Parathyroid adenoma (tissue), 2 donors: ENCODE results near the gene TMEM50A.
"Not testable (repeated sequence)": the region's sequence is repeated elsewhere in the genome, so short reads cannot be mapped to it uniquely, and the experiment has no call there.

Experiments used
- H2AFZ ChIP-seq: fragments of 300-600 bp; sonication (generic); one replicate; pipeline ENCODE4 v1.7.0; 2017; ENCODE audit warnings: antibody characterized with exemption, mild to moderate bottlenecking
- H3K27ac ChIP-seq: fragments of 300-600 bp; sonication (generic); one replicate; pipeline ENCODE4 v1.7.0; 2017
- H3K27me3 ChIP-seq: fragments of 300-600 bp; sonication (generic); one replicate; pipeline ENCODE4 v1.7.0; 2017; ENCODE audit warnings: low read length; ENCODE audit not compliant: control insufficient read depth, insufficient read depth
- H3K36me3 ChIP-seq: fragments of 300-600 bp; sonication (generic); one replicate; pipeline ENCODE4 v1.7.0; 2017; ENCODE audit warnings: low read length; ENCODE audit not compliant: control insufficient read depth, insufficient read depth
- H3K4me1 ChIP-seq: fragments of 300-600 bp; sonication (generic); one replicate; pipeline ENCODE4 v1.7.0; 2017; ENCODE audit warnings: control low read depth
- H3K4me2 ChIP-seq: fragments of 300-600 bp; sonication (generic); one replicate; pipeline ENCODE4 v1.7.0; 2017; ENCODE audit warnings: low read length
- H3K4me3 ChIP-seq: fragments of 300-600 bp; sonication (generic); one replicate; pipeline ENCODE4 v1.7.0; 2017; ENCODE audit warnings: low read depth, low read length
- H3K79me2 ChIP-seq: fragments of 300-600 bp; sonication (generic); one replicate; pipeline ENCODE4 v1.7.0; 2017; ENCODE audit warnings: control low read depth
- H3K9ac ChIP-seq: fragments of 300-600 bp; sonication (generic); one replicate; pipeline ENCODE4 v1.7.0; 2017; ENCODE audit warnings: mild to moderate bottlenecking
- H3K9me3 ChIP-seq: fragments of 300-600 bp; sonication (generic); one replicate; pipeline ENCODE4 v1.7.0; 2017; ENCODE audit warnings: low read length; ENCODE audit not compliant: control insufficient read depth
- CTCF ChIP-seq: fragments of 300-600 bp; sonication (generic); IDR thresholded peaks from one replicate; pipeline ENCODE4 v1.7.0; 2017; ENCODE audit warnings: antibody characterized with exemption, mild to moderate bottlenecking
- donor health status: primary hyperparathyroidism.

Gene TMEM50A

GRCh38 chr1:25360596-25361581 is 22.8 kb downstream of the TMEM50A start:
- H3K9ac ChIP-seq = no peak overlapping the region
- H3K27me3 ChIP-seq = no peaks in the 10 kb centered on the region
- H3K36me3 ChIP-seq = no peaks in the 10 kb centered on the region
- H3K79me2 ChIP-seq = no peaks in the 10 kb centered on the region
- H3K4me1 ChIP-seq = no peaks in the 10 kb centered on the region
- H2AFZ ChIP-seq = no peak overlapping the region
- H3K4me2 ChIP-seq = no peak overlapping the region
- H3K27ac ChIP-seq = no peak overlapping the region
- TF ChIP-seq CTCF = no peak
- H3K9me3 ChIP-seq = no peaks in the 10 kb centered on the region
- no peak overlapping the region for H3K4me3 ChIP-seq

GRCh38 chr1:25361901-25362300 is 23.8 kb downstream of the TMEM50A start:
- H3K27me3 ChIP-seq = no peaks in the 10 kb centered on the region
- no peak overlapping the region for H3K27ac ChIP-seq
- H3K79me2 ChIP-seq = no peaks in the 10 kb centered on the region
- H3K9me3 ChIP-seq = no peaks in the 10 kb centered on the region
- H3K4me2 ChIP-seq = no peak overlapping the region
- H3K4me3 ChIP-seq = no peak overlapping the region
- no peak for TF ChIP-seq CTCF
- no peak overlapping the region for H3K9ac ChIP-seq
- H2AFZ ChIP-seq = no peak overlapping the region
- H3K36me3 ChIP-seq = no peaks in the 10 kb centered on the region
- no peaks in the 10 kb centered on the region for H3K4me1 ChIP-seq

GRCh38 chr1:25362634-25363559 is 24.8 kb downstream of the TMEM50A start:
- H3K27me3 ChIP-seq, H3K79me2 ChIP-seq, H3K9ac ChIP-seq, H3K9me3 ChIP-seq, H3K36me3 ChIP-seq, H3K27ac ChIP-seq, H3K4me3 ChIP-seq, H3K4me2 ChIP-seq, H3K4me1 ChIP-seq, H2AFZ ChIP-seq: not testable (repeated sequence)

GRCh38 chr1:25369241-25369640 is 31.1 kb downstream of the TMEM50A start:
- no peak overlapping the region for H3K4me2 ChIP-seq
- no peak overlapping the region for H3K9ac ChIP-seq
- H3K4me3 ChIP-seq = no peak overlapping the region
- no peaks in the 10 kb centered on the region for H3K79me2 ChIP-seq
- no peak overlapping the region for H2AFZ ChIP-seq
- H3K9me3 ChIP-seq = no peaks in the 10 kb centered on the region
- no peaks in the 10 kb centered on the region for H3K4me1 ChIP-seq
- no peaks in the 10 kb centered on the region for H3K27me3 ChIP-seq
- TF ChIP-seq CTCF = no peak
- no peak overlapping the region for H3K27ac ChIP-seq
- no peaks in the 10 kb centered on the region for H3K36me3 ChIP-seq

GRCh38 chr1:25369691-25370271 is 31.6 kb downstream of the TMEM50A start:
- not testable (repeated sequence) for H3K79me2 ChIP-seq, H3K4me2 ChIP-seq, H3K4me1 ChIP-seq, H2AFZ ChIP-seq, H3K9me3 ChIP-seq, H3K27me3 ChIP-seq, H3K9ac ChIP-seq, H3K4me3 ChIP-seq, H3K36me3 ChIP-seq, H3K27ac ChIP-seq

GRCh38 chr1:25371757-25372156 is 33.6 kb downstream of the TMEM50A start:
- H3K27ac ChIP-seq, H3K9ac ChIP-seq: not testable (repeated sequence)

GRCh38 chr1:25378367-25378766 is 40.2 kb downstream of the TMEM50A start:
- not testable (repeated sequence) for H2AFZ ChIP-seq, H3K4me3 ChIP-seq, H3K4me2 ChIP-seq, H3K36me3 ChIP-seq, H3K9me3 ChIP-seq, H3K27me3 ChIP-seq, H3K79me2 ChIP-seq, H3K27ac ChIP-seq, H3K9ac ChIP-seq, H3K4me1 ChIP-seq

More at GRCh38 chr1:25371757-25372156, 33.6 kb downstream of the TMEM50A start:
- not testable (repeated sequence) for H3K4me1 ChIP-seq, H3K27me3 ChIP-seq, H3K9me3 ChIP-seq, H3K4me3 ChIP-seq, H3K36me3 ChIP-seq, H3K4me2 ChIP-seq, H3K79me2 ChIP-seq, H2AFZ ChIP-seq

GRCh38 chr1:25382543-25382942 is 44.4 kb downstream of the TMEM50A start:
- H3K4me1 ChIP-seq, H2AFZ ChIP-seq, H3K9ac ChIP-seq, H3K4me3 ChIP-seq, H3K27ac ChIP-seq, H3K4me2 ChIP-seq, H3K9me3 ChIP-seq, H3K79me2 ChIP-seq, H3K36me3 ChIP-seq, H3K27me3 ChIP-seq: not testable (repeated sequence)
